HCT116 (cell line): Measurements from ENCODE around the gene CXCR6.

Experiments used
- POLR2A ChIP-seq: IDR thresholded peaks from 2 replicates; pipeline ENCODE4 v1.7.0; 2011; ENCODE audit warnings: borderline replicate concordance; ENCODE audit not compliant: insufficient read depth, insufficient read length; ENCODE audit errors: extremely low read depth
- SIN3A ChIP-seq: IDR thresholded peaks from 2 replicates; pipeline ENCODE4 v1.6.1; 2012; ENCODE audit warnings: low read depth
- SRF ChIP-seq: IDR thresholded peaks from 2 replicates; pipeline ENCODE4 v1.6.1; 2012; ENCODE audit warnings: low read depth
- ZNF274 ChIP-seq: fragments of 200-500 bp; sonication (Bioruptor generic); IDR thresholded peaks from 2 replicates; pipeline ENCODE4 v1.6.1; 2014; ENCODE audit warnings: mild to moderate bottlenecking, low read depth, low read length, inconsistent platforms
- TF ChIP-seq, protein P1 (sequence below), 3 experiments: fragments of 200-600 bp in 1 of 3; sonication (generic) in 1 of 3; IDR thresholded peaks in 2 of 3; conservative IDR thresholded peaks in 1 of 3; 2 replicates each; pipeline ENCODE4 v1.5.1; 2012 to 2017; ENCODE audit warnings: low read depth in 2 of 3, low read length in 2 of 3, antibody characterized with exemption in 1 of 3, borderline replicate concordance in 1 of 3, control low read depth in 1 of 3, mild to moderate bottlenecking in 1 of 3, mixed read lengths in 1 of 3, mixed run types in 1 of 3, moderate library complexity in 1 of 3; ENCODE audit not compliant: insufficient read depth in 1 of 3

DNA sequence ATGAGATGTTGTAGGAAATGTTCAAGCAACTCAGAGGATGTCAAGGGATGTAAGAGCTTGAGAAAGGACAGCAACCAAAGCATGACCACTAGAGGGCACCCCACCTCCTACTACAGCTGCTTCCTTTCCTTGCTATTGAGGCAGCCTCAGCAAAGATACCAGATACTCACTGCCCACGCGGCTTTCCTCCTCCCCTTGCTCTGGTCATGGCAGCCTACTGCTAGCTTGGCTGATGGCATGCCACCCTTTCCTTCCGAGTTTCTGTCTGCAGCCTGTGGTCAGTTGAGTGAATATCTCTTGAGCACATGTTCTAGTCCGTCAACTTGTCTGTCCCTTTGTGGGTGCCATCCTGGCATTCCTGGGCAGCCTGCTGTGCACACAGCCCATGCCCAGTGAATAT lies 4.4 kb upstream of the CXCR6 start:
- TF ChIP-seq, protein P1, sequence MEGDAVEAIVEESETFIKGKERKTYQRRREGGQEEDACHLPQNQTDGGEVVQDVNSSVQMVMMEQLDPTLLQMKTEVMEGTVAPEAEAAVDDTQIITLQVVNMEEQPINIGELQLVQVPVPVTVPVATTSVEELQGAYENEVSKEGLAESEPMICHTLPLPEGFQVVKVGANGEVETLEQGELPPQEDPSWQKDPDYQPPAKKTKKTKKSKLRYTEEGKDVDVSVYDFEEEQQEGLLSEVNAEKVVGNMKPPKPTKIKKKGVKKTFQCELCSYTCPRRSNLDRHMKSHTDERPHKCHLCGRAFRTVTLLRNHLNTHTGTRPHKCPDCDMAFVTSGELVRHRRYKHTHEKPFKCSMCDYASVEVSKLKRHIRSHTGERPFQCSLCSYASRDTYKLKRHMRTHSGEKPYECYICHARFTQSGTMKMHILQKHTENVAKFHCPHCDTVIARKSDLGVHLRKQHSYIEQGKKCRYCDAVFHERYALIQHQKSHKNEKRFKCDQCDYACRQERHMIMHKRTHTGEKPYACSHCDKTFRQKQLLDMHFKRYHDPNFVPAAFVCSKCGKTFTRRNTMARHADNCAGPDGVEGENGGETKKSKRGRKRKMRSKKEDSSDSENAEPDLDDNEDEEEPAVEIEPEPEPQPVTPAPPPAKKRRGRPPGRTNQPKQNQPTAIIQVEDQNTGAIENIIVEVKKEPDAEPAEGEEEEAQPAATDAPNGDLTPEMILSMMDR (IDR thresholded peaks at IDR 0.05 in 2 of 3, conservative IDR thresholded peaks at IDR 0.05 in 1 of 3; ENCODE audit: borderline replicate concordance in 1 of 3, insufficient read depth in 1 of 3, low read depth in 2 of 3, low read length in 2 of 3) = peak; percentile 84 to 92 (median 91)
- TF ChIP-seq POLR2A = no peak
- no peak for TF ChIP-seq SRF
- no peak for TF ChIP-seq SIN3A
- no peak for TF ChIP-seq ZNF274
